BLaER1 (cell line): ENCODE results near the gene CFD.

Source experiments
- H3K27ac ChIP-seq: shearing (Covaris generic); formaldehyde crosslinking; 2 replicates; pipeline ENCODE4 v1.8.1; 2022
- H3K27me3 ChIP-seq: shearing (Covaris generic); formaldehyde crosslinking; 2 replicates; pipeline ENCODE4 v1.8.1; 2022
- H3K36me3 ChIP-seq: shearing (Covaris generic); formaldehyde crosslinking; 2 replicates; pipeline ENCODE4 v1.8.1; 2022
- H3K4me1 ChIP-seq: shearing (Covaris generic); formaldehyde crosslinking; 2 replicates; pipeline ENCODE4 v1.8.1; 2022
- H3K4me2 ChIP-seq: shearing (Covaris generic); formaldehyde crosslinking; 2 replicates; pipeline ENCODE4 v1.8.1; 2022
- H3K4me3 ChIP-seq: shearing (Covaris generic); formaldehyde crosslinking; 2 replicates; pipeline ENCODE4 v1.8.1; 2022
- H3K9ac ChIP-seq: shearing (Covaris generic); formaldehyde crosslinking; 2 replicates; pipeline ENCODE4 v1.8.1; 2022
- H3K9me3 ChIP-seq: shearing (Covaris generic); formaldehyde crosslinking; 2 replicates; pipeline ENCODE4 v1.8.1; 2022
- H4K20me1 ChIP-seq: shearing (Covaris generic); formaldehyde crosslinking; 2 replicates; pipeline ENCODE4 v1.8.1; 2022
- Cebpa-rat ChIP-seq: shearing (Covaris generic); IDR thresholded peaks from 2 replicates; pipeline ENCODE4 v1.8.1; 2022

CFD gene

DNA sequence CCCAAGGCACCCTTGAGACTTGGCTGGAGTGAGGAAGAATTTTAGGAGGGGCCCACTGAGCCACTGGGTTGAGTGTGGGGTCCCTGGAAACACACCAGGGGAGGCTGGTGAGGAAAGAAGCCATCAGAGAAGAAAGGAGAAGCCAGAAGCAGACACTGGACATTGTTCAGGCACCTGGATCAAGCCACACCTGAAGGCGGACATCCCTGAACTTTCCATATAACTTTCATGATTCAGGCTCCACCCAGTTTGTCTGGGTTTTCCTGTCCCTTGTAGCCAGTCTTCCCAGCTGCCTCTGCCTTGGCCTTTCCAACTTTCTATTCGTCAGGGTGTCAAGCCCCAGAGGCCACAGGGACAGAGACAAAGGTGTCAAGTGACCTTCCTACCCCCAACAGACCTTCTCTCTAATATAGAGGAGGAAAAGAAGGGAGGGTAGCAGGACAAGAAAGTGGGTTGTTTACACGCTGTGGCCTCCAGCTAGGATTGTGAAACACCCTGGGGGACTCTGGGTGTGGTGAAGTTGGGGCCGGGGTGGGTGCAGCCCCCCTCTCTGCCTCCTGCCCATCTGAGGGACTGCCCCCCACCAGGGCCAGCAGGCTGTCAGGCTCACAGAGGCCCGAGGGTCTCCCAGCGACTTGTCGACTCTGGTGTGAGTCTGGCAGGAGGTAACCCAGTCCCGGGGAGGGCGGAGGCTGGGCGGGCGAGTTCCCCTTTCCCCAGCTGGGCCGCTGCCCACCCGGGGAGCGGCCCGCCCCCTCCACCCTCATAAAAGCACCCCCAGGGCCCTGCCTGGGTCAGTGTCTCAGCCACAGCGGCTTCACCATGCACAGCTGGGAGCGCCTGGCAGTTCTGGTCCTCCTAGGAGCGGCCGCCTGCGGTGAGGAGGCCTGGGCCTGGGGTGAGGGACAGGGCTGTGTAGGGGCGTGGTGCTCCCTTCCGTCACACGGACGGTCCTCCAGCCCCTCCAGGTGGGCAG lies at the start of gene CFD:
TSS of gene CFD (plus strand) at position 797 of the 976 bp plus-strand sequence. CDS start at position 823, 26 bp downstream.
- Histone ChIP-seq H3K4me2 (peak within 1 kb of the TSS; percentile 65), H3K4me1 (peaks cover 36% of the 10 kb centered on the region), H3K27me3 (peaks cover 54% of the 10 kb centered on the region), H4K20me1 (peaks cover 16% of the 10 kb centered on the region), H3K27ac (no peak within 1 kb of the TSS), H3K9ac (no peak within 1 kb of the TSS), H3K4me3 (peak within 1 kb of the TSS; percentile 57), H3K9me3 (peaks cover 10% of the 10 kb centered on the region), H3K36me3 (no peaks in the 10 kb centered on the region)
- TF ChIP-seq Cebpa-rat, result no peak

DNA sequence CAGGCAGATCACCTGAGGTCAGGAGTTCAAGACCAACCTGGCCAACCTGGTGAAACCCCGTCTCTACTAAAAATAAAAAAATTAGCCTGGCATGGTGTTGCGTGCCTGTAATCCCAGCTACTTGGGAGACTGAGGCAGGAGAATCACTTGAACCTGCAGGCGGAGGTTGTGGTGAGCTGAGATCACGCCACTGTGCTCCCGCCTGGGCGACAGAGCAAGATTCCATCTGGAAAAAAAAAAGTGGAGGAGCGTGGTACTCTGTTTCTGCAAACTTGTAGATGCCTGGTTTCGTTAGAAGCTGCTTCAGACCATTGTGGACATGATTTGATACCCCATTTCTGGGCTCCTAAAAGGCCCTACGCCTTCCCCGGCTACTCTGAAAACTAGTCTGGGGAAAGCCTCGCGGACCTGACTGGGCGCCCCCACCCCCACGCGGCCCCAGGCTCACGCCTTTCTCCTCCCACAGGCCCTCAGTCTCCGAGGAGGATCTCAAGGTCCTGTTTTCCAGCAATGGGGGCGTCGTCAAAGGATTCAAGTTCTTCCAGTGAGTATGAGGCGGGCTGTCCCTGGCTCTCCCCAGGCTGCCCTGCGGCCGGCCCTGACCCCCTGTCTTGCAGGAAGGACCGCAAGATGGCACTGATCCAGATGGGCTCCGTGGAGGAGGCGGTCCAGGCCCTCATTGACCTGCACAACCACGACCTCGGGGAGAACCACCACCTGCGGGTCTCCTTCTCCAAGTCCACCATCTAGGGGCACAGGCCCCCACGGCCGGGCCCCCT lies 49.2 kb upstream of the CFD start:
- Histone ChIP-seq H3K36me3 (peaks cover 98% of the 10 kb centered on the region), H4K20me1 (peaks cover 98% of the 10 kb centered on the region), H3K9me3 (no peaks in the 10 kb centered on the region), H3K4me3 (no peak overlapping the region), H3K27me3 (no peaks in the 10 kb centered on the region), H3K9ac (no peak overlapping the region), H3K4me1 (no peaks in the 10 kb centered on the region), H3K27ac (no peak overlapping the region), H3K4me2 (no peak overlapping the region)
- TF ChIP-seq Cebpa-rat, result no peak

DNA sequence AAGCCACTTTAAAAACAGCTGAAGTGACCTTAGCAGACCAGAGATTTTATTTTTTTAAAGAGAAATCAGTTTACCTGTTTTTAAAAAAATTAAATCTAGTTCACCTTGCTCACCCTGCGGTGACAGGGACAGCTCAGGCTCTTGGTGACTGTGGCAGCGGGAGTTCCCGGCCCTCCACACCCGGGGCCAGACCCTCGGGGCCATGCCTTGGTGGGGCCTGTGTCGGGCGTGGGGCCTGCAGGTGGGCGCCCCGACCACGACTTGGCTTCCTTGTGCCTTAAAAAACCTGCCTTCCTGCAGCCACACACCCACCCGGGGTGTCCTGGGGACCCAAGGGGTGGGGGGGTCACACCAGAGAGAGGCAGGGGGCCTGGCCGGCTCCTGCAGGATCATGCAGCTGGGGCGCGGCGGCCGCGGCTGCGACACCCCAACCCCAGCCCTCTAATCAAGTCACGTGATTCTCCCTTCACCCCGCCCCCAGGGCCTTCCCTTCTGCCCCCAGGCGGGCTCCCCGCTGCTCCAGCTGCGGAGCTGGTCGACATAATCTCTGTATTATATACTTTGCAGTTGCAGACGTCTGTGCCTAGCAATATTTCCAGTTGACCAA lies 48.5 kb upstream of the CFD start:
- no peaks in the 10 kb centered on the region for H3K4me1 ChIP-seq
- H3K27ac ChIP-seq, result no peak overlapping the region
- no peak for TF ChIP-seq Cebpa-rat
- H3K36me3 ChIP-seq, result peaks cover 98% of the 10 kb centered on the region
- H4K20me1 ChIP-seq, result peaks cover 97% of the 10 kb centered on the region
- H3K9ac ChIP-seq, result no peak overlapping the region
- no peaks in the 10 kb centered on the region for H3K27me3 ChIP-seq
- H3K4me3 ChIP-seq, result no peak overlapping the region
- no peak overlapping the region for H3K4me2 ChIP-seq
- H3K9me3 ChIP-seq, result no peaks in the 10 kb centered on the region

DNA sequence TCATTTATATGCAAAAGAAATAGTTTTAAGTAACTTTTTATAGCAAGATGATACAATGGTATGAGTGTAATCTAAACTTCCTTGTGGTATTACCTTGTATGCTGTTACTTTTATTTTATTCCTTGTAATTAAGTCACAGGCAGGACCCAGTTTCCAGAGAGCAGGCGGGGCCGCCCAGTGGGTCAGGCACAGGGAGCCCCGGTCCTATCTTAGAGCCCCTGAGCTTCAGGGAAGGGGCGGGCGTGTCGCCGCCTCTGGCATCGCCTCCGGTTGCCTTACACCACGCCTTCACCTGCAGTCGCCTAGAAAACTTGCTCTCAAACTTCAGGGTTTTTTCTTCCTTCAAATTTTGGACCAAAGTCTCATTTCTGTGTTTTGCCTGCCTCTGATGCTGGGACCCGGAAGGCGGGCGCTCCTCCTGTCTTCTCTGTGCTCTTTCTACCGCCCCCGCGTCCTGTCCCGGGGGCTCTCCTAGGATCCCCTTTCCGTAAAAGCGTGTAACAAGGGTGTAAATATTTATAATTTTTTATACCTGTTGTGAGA lies 47.9 kb upstream of the CFD start:
- Histone ChIP-seq H3K4me2 (no peak overlapping the region), H3K9ac (no peak overlapping the region), H3K36me3 (peaks cover 92% of the 10 kb centered on the region), H3K4me1 (no peaks in the 10 kb centered on the region), H4K20me1 (peaks cover 91% of the 10 kb centered on the region), H3K27me3 (no peaks in the 10 kb centered on the region), H3K4me3 (no peak overlapping the region), H3K9me3 (no peaks in the 10 kb centered on the region), H3K27ac (no peak overlapping the region)
- TF ChIP-seq Cebpa-rat, result no peak

DNA sequence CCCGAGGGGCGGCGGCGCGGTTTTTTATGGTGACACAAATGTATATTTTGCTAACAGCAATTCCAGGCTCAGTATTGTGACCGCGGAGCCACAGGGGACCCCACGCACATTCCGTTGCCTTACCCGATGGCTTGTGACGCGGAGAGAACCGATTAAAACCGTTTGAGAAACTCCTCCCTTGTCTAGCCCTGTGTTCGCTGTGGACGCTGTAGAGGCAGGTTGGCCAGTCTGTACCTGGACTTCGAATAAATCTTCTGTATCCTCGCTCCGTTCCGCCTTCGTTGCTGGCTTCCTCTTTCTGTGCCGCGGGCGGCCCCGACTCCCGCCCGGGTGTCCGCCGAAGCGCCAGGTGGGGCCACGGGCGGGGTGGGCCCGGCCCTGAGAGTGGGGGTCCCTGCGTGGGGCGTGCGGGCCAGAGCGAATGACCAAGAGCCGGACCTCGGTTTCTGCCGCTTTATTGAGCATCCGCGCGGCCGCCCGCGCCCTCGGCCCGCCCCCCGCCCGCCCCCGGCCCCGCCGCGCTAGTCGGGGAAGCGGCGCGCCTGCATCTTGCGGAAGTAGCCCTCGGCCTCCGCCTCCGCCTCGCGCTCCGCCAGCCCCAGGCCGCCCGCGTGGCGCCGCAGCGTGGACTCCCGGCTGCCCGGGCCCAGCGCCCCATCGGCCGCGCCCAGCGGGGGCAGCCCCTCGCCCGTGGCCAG lies 47.3 kb upstream of the CFD start:
- no peak for TF ChIP-seq Cebpa-rat
- H3K9me3 ChIP-seq, result no peaks in the 10 kb centered on the region
- H3K27ac ChIP-seq, result no peak overlapping the region
- H4K20me1 ChIP-seq, result peaks cover 85% of the 10 kb centered on the region
- no peaks in the 10 kb centered on the region for H3K27me3 ChIP-seq
- H3K36me3 ChIP-seq, result peaks cover 86% of the 10 kb centered on the region
- H3K4me2 ChIP-seq, result no peak overlapping the region
- no peak overlapping the region for H3K4me3 ChIP-seq
- no peaks in the 10 kb centered on the region for H3K4me1 ChIP-seq
- H3K9ac ChIP-seq, result no peak overlapping the region

DNA sequence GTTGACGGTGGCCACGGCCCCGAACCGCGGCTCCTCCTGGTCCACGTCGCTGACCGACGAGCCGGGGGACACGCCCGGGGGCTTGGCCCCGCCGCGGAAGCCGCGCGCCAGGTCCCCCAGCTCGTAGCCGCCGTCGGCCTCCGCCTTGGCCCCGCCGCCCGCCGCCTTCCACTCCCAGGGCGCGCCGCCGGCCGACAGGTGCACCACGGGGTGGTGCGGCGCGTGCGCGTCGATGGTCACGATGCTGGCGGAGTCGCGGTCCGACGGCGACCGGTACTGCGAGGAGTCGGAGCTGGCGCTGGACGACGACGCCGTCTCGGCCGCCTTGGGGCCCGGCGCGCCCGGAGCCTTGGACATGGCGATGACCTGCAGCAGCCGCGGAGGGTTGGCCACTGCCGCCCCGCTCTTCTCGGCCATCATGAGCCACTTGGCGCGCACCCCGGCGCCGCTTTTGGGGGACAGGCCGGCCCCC lies 46.7 kb upstream of the CFD start:
- Histone ChIP-seq H3K4me1 (no peaks in the 10 kb centered on the region), H3K9ac (no peak overlapping the region), H3K4me3 (no peak overlapping the region), H4K20me1 (peaks cover 79% of the 10 kb centered on the region), H3K27ac (no peak overlapping the region), H3K4me2 (no peak overlapping the region), H3K36me3 (peaks cover 80% of the 10 kb centered on the region), H3K9me3 (no peaks in the 10 kb centered on the region), H3K27me3 (no peaks in the 10 kb centered on the region)
- no peak for TF ChIP-seq Cebpa-rat

DNA sequence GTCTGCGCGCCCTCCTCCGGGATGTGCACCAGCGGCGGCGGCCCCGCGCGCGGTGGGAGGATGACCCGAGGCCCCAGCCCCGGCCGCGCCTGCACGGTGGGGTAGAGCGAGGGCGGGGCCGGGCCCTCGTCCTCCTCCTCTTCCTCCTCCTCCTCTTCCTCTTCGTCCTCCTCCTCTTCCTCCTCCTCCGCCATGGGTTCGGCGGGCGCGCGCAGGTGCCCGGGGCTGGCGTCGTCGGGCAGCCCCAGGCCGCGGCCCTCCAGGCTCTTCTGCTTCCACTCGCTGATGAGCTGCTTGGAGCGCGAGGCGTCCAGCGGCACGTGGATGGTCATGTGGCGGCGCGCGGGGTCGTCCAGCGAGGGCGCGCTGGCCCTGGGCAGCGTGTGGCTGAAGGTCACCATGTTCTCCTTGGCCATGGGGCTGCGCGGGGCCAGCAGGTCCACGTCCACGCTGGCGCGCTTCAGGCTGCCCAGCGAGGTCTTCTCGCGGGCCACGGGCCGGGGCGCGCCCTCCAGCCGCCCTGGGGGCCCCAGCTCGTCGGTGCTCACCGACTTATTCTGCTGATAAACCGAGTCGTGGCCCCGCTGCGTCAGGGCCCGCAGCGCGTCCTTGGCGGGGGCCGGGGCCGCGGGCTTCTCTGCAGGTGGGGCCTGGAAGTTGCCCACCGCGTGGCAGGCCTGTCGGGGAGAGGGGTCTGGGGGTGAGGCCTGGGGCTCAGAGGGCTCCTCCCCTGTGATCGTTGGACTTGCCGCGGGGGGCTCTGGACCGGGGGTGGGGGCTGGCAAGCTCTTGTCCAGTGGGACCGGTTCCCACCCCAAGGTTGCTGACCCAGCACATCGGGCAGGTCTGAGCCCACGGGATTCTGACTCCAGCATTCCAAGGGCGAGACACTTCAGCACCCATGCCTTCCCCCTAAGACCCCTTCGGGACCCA lies 46.0 kb upstream of the CFD start:
- no peak for TF ChIP-seq Cebpa-rat
- no peaks in the 10 kb centered on the region for H3K27me3 ChIP-seq

More for the DNA sequence above, 46.0 kb upstream of the CFD start:
- no peak overlapping the region for H3K4me2 ChIP-seq
- no peak overlapping the region for H3K4me3 ChIP-seq
- H3K36me3 ChIP-seq, result peaks cover 74% of the 10 kb centered on the region
- H4K20me1 ChIP-seq, result peaks cover 72% of the 10 kb centered on the region
- H3K9ac ChIP-seq, result no peak overlapping the region
- no peaks in the 10 kb centered on the region for H3K9me3 ChIP-seq
- no peaks in the 10 kb centered on the region for H3K4me1 ChIP-seq
- H3K27ac ChIP-seq, result no peak overlapping the region
